ENCODE measurements around the gene ENTPD8. TPM values are rescaled to one million over a fixed set of nuclear protein-coding genes. Genes with fewer than 3 reads are reported as not detected.

The ENTPD8 gene
- total RNA-seq, 3 donors from 2014 or later, result 2.0 to 3.2 TPM; not detected in 1

DNA sequence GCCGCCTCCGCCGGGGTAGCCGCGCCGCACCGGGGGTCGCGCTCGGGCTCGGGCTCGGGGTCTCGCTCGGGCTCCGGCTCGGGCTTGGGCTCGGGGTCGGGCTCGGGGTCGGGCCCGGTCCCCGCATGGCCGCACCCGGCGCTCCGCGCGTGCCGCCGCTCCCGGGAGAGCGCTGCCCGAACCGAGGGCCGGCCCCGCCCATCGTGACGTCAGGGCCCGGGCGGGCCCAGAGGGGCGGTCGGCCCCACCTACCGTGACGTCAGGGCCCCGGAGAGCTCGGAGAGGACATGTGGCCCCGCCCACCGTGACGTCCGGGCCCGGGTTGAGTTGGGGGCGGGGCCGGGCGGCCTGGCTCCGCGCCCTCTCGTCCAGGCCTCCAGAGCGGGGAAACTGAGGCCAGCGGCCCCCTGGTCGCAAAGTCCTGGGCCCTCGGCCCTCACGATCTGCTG, 18.0 kb upstream of the ENTPD8 start, which contains the start of gene NSMF:
Gene NSMF (minus strand): TSS at position 183 of the 449 bp plus-strand sequence. CDS start 232 bp downstream, outside the sequence.
- no peaks in the 10 kb centered on the region for H3K27me3 ChIP-seq
- peak; percentile 91 to 92 for DNase-seq (ENCODE audit: low spot score in 2 of 2)
- intact Hi-C loops (cut with DNase I; ENCODE audit: low total_unique reads), result no loop called here
- peak within 1 kb of the TSS; percentile 72 to 93 (median 75) for H3K4me3 ChIP-seq
- H3K4me1 ChIP-seq, result no peaks in the 10 kb centered on the region
- H3K27ac ChIP-seq, result peak within 1 kb of the TSS; percentile 75 to 79
- H3K36me3 ChIP-seq, result no peaks in the 10 kb centered on the region
- TF ChIP-seq POLR2AphosphoS5 (IDR thresholded peaks at IDR 0.05) (peak in 1 of 3 donors; percentile 57), POLR2A (IDR thresholded peaks at IDR 0.05) (no peak)
- TF ChIP-seq, protein P1, sequence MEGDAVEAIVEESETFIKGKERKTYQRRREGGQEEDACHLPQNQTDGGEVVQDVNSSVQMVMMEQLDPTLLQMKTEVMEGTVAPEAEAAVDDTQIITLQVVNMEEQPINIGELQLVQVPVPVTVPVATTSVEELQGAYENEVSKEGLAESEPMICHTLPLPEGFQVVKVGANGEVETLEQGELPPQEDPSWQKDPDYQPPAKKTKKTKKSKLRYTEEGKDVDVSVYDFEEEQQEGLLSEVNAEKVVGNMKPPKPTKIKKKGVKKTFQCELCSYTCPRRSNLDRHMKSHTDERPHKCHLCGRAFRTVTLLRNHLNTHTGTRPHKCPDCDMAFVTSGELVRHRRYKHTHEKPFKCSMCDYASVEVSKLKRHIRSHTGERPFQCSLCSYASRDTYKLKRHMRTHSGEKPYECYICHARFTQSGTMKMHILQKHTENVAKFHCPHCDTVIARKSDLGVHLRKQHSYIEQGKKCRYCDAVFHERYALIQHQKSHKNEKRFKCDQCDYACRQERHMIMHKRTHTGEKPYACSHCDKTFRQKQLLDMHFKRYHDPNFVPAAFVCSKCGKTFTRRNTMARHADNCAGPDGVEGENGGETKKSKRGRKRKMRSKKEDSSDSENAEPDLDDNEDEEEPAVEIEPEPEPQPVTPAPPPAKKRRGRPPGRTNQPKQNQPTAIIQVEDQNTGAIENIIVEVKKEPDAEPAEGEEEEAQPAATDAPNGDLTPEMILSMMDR (IDR thresholded peaks at IDR 0.05), result no peak
- no peaks in the 10 kb centered on the region for H3K9me3 ChIP-seq

DNA sequence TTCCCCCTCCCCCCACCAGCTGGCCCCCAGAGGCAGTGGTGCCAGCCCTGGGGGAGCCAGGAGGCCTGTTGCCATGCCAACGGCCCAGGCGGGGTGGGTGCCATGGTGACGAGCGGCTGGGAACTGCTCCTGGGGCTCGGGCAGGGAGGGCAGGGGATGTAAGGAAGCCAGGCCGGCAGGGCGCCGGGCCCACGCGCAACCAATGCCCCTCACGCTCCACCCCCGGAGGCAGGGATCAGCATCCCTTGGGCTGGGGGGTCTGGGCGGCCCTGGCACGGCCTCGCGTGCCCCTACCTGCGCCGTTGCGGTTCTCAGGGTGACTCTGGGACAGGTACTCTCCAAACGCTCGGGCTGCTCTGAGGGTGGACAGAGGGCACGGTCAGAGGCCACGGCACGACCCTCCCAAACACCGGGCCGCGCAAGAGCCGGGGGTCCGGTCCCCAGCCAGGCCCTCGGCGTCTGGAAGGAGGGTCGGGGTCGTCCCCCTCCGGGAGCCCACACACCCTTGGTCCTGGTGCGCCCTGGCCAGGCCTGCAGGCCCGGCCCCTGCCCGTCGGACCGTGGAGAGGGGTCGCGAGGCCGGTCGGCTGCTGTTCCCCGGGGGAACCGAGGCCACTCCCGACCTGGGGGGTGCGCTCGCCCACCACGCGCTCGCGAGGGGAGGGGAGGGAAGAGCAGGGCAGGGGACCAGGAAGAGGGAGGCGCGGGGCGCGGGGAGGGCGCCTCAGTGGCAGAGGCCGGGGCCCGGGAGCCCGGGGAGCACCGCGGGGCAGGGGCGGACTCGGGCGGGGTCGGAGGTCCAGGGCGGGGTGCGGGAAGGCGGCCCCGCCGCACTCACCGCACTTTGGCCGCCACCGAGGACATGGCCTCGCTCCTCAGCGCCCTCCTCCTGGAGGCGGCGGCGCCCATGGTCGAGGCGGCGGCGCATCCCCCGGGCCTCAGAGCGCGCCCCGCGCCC, 17.3 kb upstream of the ENTPD8 start:
- H3K27me3 ChIP-seq, result no peaks in the 10 kb centered on the region
- no peaks in the 10 kb centered on the region for H3K4me1 ChIP-seq
- peak overlapping the region; percentile 72 to 93 (median 75) for H3K4me3 ChIP-seq
- H3K36me3 ChIP-seq, result no peaks in the 10 kb centered on the region
- no peak for TF ChIP-seq POLR2AphosphoS5 (IDR thresholded peaks at IDR 0.05)
- TF ChIP-seq POLR2A (IDR thresholded peaks at IDR 0.05), result no peak
- TF ChIP-seq, protein P1 (IDR thresholded peaks at IDR 0.05), result no peak
- no peaks in the 10 kb centered on the region for H3K9me3 ChIP-seq
- peak overlapping the region; percentile 75 to 79 for H3K27ac ChIP-seq
- intact Hi-C loops (cut with DNase I; ENCODE audit: low total_unique reads), result no loop called here
- DNase-seq (ENCODE audit: low spot score in 2 of 2), result no peak

DNA sequence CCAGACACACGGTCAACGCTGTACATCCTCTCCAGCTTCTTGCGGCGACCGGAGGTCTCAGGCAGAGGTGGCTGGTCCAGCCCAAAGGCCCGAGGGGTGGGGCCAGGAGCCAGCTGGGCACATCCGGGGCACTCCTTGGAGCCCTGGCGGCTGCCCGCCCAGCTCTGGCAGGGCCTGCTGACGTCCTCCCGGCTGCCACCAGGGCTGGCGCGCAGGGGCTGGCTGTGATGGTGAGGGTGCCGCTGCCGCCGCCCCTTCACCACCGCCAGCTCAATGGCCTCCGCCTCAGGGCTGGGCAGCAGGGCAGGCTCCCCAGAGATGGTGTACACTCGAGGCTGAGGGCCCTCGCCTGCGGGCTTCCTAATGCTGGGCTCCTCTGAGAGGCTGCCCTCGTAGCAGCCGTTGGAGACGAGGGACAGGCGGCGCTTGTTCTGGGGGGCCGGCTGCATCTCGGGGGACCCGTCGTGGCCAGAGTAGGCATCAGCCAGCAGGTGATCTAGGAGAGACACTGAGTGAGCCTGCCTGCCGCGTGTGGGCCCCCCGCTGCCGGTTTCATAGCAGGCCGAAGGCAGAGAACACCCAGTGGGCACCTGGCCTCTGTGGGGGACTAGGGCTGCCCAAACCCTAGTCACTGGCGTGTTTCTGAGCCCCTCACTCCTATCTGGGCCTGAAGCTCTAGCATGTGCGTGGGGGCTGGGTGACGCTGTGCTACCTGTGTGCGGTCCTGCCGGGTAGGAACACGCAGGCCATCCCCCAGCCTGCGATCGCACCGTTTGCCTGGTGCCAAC, 16.4 kb upstream of the ENTPD8 start:
- intact Hi-C loops (cut with DNase I; ENCODE audit: low total_unique reads), result no loop called here
- peak overlapping the region; percentile 5 to 79 for H3K27ac ChIP-seq
- peak overlapping the region in 2 of 3 donors; percentile 72 to 93 for H3K4me3 ChIP-seq
- H3K4me1 ChIP-seq, result no peaks in the 10 kb centered on the region
- DNase-seq (ENCODE audit: low spot score in 2 of 2), result no peak
- H3K27me3 ChIP-seq, result no peaks in the 10 kb centered on the region
- no peak for TF ChIP-seq POLR2AphosphoS5 (IDR thresholded peaks at IDR 0.05)
- no peaks in the 10 kb centered on the region for H3K9me3 ChIP-seq
- H3K36me3 ChIP-seq, result no peaks in the 10 kb centered on the region

DNA sequence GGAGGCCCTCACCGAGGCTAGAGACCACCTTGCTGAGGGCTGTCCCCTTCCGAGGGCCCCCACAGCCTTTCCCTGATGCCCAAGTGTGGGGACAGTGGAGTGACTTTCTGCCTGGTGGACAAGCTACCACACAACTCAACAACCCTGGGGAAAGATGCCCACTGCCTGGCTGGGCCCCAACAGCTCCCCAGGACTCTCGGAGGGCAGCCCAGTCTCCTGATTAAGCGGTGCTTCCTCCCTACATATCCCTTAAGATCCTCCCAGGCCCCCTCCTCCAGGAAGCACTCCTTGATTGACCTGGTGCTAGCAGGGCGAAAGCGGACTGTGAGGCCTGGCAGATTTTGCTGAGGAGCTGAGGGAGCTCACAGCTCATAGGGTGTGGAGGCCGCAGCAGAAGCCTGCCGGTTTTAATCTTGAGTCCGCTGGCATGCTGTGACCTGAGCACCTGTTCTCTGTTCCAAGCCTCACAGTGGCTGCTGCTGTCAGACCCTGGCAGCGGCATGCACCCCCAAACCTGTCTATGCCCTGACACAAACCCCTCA, 15.8 kb upstream of the ENTPD8 start:
- no peaks in the 10 kb centered on the region for H3K9me3 ChIP-seq
- no peak overlapping the region for H3K27ac ChIP-seq
- DNase-seq (ENCODE audit: low spot score in 2 of 2), result no peak
- H3K4me3 ChIP-seq, result no peak overlapping the region
- intact Hi-C loops (cut with DNase I; ENCODE audit: low total_unique reads), result no loop called here
- no peaks in the 10 kb centered on the region for H3K27me3 ChIP-seq
- H3K36me3 ChIP-seq, result no peaks in the 10 kb centered on the region
- no peaks in the 10 kb centered on the region for H3K4me1 ChIP-seq
- TF ChIP-seq POLR2AphosphoS5 (IDR thresholded peaks at IDR 0.05) (no peak), POLR2A (IDR thresholded peaks at IDR 0.05) (no peak)
- TF ChIP-seq, protein P1 (IDR thresholded peaks at IDR 0.05), result no peak

DNA sequence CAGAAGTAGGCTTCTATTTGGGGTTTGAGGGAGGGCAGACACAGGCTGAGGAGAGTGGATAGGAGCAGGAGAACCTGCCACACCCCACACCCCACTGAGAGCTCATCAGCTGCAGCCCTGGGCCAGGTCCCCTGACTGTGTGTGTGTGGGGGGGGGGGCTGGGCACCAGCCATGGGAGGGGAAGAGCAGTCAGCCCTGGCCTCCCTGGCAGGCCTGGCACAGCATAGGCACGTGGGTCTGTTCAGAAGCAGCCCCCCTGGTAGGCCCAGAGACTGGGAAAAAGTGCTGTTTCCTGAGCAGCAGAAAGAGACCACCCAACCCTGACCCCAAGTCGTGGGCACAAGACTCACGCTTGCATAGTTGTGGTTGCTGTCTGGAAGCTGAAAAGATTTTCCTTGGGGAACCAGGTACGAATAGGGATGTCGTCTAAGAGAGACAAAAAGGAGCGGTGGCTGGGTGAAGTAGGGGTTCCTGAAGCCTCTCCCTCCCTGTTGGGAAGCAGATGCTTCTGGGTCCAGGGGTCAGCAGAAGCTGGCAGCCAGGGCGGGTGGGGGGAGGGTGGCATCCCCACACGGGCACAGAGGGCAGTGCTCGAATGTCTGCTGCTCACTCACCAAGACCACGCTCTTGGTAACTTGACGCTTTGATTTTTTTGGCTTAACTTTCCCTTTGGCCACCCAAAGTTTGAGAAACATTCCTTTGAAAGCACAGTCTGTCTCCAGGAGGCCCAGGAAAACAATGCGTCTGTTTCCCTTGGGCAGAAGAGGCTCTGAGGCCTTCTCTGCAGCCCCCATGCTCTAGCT, 15.1 kb upstream of the ENTPD8 start:
- Histone ChIP-seq H3K4me1 (no peaks in the 10 kb centered on the region), H3K27ac (no peak overlapping the region), H3K9me3 (no peaks in the 10 kb centered on the region), H3K36me3 (no peaks in the 10 kb centered on the region), H3K4me3 (no peak overlapping the region), H3K27me3 (no peaks in the 10 kb centered on the region)
- TF ChIP-seq POLR2AphosphoS5 (IDR thresholded peaks at IDR 0.05), result no peak
- TF ChIP-seq, protein P1 (IDR thresholded peaks at IDR 0.05), result no peak
- TF ChIP-seq POLR2A (IDR thresholded peaks at IDR 0.05), result no peak
- DNase-seq (ENCODE audit: low spot score in 2 of 2), result no peak
- intact Hi-C loops (cut with DNase I; ENCODE audit: low total_unique reads), result no loop called here

Measured in breast epithelium (tissue), 4 donors.